Activated CD4-positive, alpha-beta T cell treated with anti-CD3 and anti-CD28 coated beads for 4 hours (primary cell): ENCODE measurements around the gene MFRP.

Source experiments
- DNase-seq, 2 donors: peaks; one replicate each; pipeline ENCODE4 v3.0.0-alpha.2; 2020

The MFRP gene

DNA sequence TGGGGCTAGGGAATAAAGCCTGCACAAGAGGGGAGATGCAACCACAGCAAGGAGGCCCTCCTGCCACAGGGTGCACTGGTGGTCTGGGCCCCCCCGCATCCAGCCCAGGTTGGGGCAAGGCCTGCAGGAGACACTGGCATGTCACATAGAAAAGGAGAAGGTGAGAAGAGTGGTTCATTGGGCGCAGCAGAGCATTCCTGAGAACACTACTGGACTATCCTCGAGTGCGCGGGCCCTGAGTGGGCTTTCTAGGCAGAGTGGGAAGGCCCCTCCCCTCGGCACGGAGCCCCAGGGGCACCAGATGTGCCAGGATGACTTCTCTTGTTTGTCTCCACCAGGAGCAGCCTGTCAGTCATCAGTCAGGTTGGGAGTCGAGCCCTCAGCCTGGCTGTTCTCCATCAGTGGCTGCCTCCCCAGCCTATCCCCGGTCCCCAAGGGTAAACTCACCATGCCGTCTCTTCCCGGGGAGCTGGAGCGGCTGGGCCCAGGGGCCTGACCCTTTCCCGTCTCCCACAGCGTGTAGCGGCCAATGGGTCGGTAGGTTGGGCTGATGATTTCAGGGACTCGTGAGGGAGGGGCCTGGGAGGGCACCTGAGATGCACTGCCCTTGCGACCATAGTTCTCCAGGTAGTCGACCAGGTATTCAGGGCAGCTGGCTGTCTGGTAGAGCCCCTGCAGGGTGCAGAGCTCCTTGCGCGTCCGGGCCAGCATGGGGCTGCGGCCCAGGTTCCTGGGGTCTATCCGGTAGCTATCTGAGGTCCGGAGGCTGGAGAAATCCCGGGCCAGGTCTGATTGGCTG is 26.0 kb upstream of the MFRP start:
- no peak for DNase-seq

DNA sequence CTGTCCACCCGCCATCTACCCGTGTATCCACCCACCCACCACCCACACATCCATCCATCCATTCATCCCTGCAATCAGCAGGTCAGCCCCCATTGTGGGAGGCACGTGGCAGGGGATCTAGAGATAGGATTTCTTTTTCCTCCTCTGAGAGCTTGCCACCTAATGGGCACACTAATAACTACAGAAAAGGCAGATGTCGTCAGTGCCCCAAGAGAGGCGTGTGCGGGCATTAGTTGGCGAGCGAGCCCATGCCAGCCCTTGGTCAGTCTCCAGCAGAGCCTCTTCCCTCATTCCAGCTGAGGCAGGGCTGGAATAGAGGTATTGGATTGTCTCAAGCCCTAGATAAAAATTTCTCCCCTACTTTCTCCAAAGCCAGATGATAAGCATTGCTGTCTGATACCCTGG is 25.3 kb upstream of the MFRP start:
- DNase-seq: no peak

DNA sequence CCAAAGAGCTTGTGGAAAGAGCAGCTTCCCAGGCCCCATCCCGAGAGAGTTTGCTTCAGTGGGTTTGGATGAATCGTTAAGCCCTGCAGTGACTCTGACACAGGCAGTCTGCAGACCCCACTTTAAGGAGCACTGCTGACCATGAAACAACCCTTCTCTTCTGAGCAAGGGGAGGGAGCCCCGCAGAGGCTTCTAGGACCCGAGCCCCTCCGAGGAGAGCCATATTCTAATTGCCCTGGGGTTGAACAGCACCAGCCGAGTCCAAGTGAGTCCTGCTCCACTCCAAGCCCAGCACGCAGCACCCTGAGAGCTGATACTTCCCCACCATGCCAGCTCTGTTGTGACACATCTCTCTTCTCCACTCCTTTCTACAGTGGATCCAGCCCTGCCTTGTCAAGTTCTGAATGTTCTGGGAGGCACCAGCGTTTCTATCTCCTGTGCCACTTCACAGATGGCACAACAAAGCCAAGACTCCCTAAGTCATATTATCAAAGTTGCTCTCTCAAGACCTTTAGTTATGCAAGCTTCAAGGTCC is 24.6 kb upstream of the MFRP start:
- DNase-seq: no peak

DNA sequence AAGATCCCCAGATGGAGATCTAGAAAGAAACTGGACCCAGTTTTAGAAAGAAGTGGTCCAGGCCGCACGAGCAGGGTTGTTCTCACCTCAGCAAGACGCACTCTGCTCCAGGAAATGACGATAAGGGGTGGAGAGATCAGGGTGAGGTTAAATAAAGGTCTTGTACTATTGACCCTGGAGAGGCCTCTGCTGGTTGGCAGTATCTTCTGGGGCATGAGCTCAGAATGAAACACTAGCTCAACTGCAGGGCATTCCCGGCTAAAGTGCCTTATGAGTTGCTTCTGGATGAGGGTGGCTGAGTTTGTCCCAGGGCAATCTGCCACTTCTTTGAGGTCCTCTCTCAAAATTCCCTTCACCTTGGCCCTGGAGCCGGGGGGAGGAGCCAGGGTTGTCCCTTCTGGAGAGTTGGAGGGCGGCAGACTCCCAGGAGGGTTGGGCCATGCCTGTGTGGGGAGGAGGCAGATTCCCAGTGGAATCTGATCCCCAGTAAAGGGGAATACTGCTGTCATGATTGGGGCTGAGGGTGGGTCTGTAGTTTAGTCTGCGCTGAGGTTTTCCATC is 24.1 kb upstream of the MFRP start:
- no peak for DNase-seq

DNA sequence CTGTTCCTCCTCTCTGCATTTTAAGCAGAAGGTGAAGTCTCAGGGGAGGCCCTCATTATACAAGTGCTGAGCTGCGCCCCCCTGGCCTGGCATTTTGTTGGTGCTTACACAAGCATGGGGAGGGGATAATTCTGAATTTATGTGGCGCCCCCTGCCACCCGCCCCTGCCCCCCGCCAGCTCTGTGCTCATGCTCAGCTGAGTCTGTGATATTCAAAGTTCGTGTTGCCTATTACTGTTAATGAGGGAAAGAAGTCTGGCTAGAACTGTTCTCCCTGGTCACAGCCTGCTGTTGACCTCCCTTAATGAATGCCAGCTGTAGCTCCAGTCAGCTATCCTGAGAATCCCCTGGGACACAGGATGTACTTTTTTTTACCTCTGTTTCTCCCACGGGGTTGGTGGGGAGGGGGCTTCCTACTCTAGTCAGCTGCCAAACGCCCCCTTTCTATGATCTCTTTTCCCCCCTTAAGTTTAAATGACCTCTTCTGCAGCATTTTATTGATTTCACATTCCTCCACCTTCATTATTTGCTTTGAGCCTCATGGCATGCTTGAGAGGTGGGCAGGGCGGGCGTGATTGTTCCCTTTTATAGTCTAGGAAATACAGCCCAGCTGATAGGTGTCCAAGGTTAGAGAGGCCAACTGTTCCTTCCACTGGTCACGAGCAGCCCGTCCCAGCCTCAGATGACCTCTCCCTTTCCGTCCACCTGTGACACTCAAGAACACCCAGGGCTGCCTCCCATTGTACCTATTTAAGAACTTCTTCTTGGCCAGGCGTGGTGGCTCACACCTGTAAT is 22.8 kb upstream of the MFRP start:
- no peak for DNase-seq

DNA sequence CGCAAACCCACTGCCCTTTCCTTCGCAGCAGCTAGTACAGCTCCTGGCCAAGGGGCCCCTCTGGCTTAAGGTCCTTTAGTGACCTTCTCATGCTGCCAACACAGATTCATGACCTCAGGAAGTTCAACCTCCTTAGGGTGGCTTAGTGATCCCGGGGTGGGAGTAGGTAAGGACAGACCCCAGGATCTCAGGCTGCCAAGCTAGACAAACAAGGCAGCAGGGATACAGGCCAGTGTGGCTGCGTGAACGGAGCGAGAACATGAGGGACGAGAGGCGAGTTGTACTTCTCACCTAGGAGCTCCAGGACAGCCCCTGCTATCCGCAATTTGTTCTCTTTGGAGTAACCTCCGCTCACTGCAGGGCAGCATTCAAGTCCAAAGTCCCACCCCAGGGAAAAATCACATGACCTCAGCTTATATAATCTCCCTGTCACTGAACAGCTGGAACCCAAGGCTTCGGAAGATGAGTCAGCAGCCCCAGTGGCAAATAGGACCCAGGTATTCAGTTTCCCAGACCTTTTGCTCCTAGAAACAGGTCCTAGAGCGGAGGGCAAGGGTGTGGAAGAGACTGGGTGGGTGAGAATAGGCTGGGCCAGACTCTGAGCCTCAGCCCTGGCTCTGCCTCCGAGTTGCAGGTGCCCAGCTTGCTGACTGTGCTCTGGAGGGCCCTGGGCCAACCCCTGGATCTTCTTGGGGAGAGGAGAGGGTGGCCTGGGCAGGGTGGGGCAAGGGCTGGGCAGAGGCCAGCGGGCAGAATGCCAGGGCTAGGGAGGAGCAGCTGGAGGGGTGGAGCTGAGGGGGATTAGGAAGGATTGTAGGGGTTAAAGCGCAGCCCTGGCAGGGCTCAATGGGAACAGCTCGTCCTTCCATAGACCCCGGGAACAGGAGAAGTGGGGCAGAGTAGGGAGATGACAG is 21.9 kb upstream of the MFRP start:
- no peak for DNase-seq

DNA sequence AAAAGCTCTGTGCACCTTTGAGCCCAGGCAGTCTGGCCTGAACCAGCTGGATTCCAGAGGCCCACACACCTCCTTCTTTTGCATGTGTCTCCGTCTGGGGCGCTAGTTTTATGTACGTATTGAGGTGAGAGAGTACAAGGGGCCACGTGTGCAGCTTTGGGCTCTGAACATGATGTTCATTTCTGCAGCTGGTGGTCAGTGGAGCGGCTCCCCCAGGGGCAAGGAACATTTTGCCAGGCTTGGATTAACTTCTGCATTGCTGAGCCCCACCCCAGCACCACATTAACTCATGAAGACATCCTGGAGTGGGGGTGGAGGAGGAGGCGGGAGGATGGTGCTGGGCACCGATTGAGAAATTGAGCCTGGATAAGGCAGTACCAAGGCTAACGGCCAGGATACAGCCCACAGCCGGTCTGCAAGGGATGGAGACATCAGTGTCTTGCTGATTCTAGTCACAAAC is 21.2 kb upstream of the MFRP start:
- no peak for DNase-seq

DNA sequence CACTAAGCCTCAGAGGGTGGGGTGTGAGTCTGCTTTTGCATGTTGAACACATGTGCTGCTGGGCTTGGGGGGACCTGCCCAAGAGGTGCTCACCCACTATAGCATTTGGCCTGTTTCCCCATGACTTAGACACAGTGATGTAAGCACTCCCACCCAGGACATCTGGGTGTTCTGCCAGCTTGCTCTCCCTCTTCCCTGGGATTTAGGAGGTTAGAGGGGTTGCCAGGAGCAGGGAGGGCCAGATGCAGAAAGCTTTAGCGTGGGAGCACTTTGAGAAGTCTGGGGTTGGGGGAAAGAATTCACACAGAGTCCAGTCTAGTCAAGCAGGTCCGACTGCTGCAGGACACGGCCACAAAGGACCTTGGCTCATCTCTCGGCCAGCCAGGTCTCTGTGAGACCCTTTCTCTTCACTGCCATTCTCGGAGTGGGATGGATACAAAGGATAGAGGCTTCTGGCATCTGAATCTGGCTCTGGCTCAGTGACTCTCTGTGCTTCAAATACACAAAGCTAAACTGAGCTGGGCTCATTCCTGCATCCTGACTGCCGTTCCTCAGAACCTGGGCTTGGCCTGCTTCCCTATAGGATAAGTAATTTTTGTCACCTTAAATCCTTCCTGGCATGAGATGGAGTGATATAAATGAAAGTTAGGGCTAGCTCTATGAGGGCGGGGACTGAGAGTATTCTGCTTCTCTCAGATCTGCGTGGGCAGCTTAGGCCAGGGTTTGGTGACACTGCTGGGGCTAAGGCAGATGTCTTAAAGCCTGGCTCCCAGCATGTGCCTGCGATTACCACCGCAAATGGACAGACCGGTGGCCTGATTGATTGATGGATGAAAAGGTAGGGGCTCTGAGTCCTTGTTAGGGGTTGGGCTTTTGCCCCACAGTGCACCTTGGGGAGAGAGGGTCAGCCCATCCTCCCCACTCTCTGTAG is 20.4 kb upstream of the MFRP start:
- no peak for DNase-seq

DNA sequence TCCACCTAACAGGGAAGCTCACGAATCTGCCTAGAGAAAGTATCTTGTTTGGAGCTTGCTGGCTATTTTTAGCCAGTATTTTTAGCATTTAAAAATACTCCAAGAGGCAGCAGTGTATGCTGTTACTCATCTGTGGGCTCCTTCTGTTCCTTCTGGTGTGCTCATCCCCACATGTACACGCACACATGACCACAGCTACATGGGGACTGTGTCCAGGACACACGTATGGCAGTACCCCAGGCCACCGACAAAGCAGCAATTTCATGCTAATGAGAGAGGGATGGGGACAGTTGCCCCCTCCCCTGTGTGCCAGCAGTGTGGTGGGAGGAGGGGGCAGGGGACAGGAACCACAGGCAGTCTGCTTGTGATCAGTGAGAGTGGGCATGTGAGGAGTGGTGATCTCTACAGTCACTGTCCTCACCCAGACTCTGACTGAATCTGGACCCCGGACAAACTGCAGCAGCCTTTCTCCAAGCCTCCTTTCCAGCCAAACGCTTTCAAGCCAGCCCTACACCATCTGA is 18.6 kb upstream of the MFRP start:
- DNase-seq: no peak

DNA sequence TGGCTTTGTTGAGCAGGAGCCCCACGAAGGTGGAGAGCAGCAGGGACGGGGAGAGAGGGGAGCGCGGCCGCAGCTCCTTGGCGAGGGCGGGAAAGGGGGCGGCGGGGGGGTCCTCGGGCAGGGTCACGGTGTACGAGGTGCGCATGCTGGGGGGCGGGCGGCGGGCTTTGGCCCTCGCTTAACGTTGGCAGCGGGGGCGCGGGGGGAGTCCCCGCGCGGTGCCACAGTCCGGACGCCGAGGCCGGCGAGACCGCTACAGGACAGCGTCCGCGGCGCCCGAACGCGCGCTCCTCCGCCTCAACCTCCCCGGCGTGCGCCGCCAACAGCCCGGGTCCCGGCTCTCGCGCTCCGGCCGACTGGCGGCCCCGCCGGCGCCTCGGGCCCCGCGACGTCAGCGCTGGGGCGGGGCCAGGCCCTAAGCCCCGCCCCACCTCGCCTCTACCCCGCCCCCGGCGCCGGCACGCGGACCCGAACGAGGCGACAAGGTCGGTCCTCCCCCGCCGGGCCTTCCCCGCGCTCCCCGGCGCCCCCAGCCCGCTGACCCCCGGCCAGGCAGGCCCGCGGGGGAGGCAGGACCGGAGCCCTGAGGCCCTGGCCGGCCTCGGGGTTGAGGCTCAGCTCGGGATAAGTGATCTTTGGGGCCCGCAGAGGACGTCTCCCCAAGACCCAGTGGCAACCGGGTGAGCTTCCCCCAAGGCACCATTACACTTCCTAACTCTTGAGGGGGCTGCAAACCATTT is 17.5 kb upstream of the MFRP start:
- DNase-seq: peak; percentile 56 to 60

DNA sequence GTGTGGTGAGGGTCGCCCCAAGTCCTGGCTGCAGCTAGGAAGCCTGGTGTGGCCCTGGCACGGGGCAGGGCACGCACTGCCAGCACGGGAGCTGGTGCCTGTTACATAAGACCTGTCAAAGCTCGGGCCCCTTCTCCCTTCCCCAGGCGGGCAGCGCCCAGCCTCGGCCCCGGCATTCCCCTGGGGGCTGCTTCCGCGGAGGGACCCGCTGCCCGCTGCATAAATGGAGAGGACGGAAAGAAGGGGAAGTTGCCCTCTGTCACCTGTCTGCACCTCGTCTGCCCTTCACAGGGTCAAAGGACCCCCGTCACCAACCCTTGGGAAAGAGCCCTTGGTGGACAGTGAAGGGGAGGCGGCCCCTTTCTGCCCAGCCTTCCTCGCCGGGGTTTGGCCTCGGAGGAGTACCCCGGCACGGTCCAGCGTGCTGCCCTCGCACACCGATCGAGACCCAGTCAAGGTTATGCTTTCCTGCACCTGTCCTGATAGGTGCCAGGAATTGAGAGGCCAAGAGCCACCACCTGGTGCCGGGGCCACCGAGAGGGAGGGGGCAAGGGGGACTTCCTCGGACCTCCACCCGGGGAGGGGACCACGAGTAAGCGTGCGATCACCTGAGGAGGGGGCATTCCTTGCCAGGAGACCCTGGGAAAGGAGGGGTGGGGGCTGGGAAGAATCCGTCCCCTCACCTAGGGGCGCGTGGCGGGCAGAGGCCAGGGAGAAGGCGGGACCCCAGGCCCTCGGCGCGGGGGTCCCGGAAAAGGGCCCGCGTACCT is 16.8 kb upstream of the MFRP start:
- DNase-seq: no peak

DNA sequence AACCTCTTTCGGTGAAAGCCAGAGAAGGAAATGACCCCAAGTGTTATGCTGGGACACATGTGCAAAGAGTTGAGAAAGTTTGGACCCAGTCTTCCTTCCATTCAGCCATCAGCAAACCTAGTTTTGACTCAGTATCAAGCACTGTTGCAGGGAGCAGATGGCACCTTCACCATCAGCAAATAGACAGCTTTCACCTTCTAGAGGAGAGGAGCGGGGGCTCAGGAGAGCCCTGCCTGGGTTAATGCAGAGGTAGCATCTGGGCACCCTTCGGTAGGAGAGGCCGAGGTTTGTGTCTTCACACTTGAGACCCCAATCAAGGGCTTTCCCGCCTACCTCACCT is 16.2 kb upstream of the MFRP start:
- no peak for DNase-seq

DNA sequence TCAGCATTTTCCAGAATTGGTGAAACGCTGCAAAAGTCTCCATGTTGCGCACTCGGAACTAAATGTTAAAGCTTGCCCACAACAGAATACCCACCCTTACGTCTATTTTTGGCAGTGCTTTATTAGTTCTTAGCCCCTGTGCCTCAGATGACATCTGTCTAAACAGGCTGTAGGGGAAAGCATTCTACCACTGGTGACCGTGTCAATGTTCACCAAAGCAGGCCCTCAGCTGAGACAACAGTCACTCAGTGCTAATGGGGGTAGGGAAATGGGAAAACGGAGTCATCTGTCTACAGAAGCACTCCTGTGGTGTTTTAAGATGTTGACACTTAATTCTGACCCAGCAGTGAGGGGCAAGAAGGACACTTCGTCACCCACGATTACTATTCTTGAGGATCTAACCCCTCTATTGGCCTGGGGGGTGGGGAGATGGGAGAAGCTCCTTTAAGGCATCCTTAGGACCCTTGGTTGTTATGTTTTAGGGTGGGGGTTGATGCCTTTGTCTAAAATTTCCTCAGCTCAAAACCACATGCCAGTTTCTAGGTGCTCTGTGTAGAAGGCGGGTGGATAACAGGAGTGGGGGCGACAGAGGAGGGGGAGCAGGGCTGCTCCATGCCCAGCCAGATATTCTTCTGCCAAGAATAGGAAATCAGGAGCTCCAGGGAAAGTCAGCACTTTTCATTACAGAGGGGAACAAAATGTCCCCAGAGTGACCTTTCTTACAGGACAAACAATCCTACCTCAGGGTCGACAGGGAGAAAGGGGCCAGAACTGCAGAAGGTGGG is 15.6 kb upstream of the MFRP start:
- no peak for DNase-seq

DNA sequence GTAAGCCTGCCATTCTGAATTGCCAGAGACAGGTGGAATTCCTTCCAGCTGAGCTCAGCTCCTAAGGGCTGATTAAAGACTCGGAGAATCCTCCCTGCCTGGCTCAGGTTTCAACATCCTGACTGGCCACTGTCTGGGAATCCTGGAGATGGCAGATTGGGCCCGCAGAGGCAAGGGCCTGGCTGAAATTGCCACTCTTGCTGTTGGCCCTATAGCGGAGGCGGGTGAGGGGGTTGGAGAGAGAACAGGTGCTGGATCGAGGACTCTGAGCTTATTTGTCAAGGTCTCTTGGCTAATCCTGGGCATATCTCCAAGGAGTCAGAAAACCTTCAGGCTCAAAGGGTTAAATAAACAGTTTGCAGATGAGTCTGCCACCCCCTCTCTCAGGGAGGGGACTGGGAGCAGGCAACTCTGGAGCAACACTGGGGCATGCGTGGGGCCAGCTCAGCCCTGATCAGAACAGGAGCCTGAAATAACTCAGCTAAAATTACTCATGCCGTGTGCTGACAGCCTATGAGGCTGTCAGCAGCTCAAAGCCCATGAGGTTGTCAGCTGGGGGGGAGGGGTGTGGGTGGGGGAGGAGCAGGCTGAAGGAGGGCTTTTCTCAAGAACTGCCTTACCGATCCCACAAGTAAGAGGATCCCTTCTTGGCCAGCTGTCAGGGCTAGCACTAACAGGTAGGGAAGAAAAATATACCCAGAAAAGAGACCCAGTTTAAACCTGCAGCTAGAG is 14.7 kb upstream of the MFRP start:
- no peak for DNase-seq

DNA sequence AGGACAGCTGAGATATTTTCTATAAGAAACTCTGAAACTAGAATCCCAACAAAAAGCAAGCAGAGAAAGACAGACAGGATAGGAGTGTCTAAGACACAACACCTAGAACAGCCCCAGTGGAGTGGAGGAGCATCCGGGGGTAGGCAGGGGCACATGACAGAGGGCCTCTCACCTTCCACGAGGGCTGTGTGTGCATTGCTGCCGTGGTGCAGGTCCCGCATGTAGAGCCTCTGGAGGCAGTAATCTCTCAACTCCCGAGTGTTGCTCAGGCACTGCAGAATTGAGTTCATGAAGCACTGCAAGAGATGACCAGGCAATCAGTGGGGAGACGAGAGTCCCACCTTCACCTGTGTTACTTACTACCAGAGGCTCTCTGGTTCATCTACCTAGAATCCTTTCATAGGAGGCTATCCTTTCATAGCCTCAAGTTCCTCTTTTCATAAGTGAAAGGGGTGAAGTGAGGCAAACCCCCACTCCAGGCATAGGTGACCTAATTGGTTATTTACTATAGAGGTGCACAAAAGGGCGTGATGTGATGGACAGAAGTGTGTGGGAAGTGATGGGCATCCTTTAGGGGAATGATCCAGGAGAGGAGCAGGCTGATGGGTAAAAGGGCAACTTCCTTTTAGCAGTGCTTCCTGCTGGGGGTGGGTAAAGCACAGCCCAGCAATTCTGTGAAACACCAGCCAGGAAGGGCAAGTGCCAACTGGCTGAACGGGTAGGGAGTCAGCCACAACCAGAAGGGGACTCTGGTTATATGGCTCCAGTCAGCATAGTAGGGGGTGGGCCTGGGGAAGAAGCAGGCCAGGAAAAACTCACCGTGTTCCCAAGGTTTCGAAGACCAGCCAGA is 13.1 kb upstream of the MFRP start:
- DNase-seq: no peak

DNA sequence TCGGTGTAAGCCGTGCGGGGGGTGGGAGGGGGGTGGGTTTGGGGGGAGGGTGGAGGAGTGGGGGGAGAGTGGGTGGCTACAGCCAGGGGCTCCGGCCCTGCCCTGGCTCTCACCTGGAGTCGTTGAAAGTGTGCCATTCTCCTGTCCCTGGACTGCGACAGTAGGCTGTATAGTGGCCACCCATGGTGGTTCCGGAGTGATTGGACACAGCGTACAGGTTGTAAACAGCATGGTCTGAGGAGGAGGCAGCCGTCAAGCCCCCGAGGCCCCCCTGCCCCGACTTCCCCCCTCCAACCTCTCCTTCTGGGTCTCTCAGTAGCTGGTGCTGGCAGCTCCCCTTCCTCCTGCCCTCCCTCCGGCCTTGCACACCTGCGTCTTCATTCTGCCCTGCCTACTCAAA is 10.6 kb upstream of the MFRP start:
- DNase-seq: no peak

DNA sequence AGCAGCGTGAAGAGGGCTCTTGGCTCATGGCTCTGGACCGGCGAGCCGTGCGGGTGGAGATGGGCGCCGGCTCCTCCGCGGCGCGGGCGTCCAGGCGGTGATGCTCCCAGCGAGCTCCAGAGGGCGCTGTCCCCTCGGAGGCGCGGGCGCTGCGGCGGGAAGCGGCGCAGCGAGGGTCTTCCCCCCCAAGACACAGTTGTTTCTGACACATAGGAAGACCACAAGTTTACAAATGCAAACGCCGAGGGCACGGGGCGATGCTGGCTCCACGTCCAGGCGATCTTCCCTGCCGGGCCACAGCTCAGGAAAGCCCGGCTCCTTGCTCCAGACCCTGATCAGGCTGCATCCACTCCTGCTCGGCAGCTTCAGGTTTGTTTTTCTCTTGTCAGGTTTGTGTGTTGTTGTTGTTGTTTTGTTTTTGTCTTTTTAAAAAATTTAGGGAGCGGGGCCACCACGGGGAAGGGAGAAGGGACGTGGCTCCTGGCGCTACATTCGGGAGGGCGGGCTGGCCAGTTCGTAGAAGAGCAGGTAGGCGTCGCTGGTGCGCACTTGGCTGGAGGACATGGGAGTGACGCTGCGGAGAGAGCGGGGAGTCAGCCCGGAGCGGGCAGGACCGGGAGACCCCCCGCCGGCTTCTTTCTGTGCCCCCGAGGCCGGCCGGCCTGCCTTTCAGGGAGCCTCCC is 10.0 kb upstream of the MFRP start:
- DNase-seq: peak; percentile 63 to 69
